Mammary epithelial cell (primary cell): ENCODE results near the gene CMTM1.

ENCODE experiments used
- CTCF ChIP-seq, 2 donors: IDR thresholded peaks in 1 of 2; conservative IDR thresholded peaks in 1 of 2; 2 replicates each; pipeline ENCODE4 v1.5.1; 2011 to 2012; ENCODE audit warnings: inconsistent platforms in 2 of 2, low read length in 2 of 2, mild to moderate bottlenecking in 2 of 2, control low read depth in 1 of 2, low read depth in 1 of 2; ENCODE audit not compliant: insufficient read depth in 1 of 2; ENCODE audit errors: extremely low read depth in 1 of 2
- EZH2 ChIP-seq: IDR thresholded peaks from 2 replicates; pipeline ENCODE4 v1.6.1; 2012; ENCODE audit warnings: low read length, inconsistent platforms, borderline replicate concordance

- no peak for TF ChIP-seq CTCF (conservative IDR thresholded peaks at IDR 0.05 in 1 of 2, IDR thresholded peaks at IDR 0.05 in 1 of 2; ENCODE audit: extremely low read depth in 1 of 2, insufficient read depth in 1 of 2, low read depth in 1 of 2, low read length in 2 of 2)
- TF ChIP-seq EZH2, result no peak
These were observed 29.7 kb upstream of the CMTM1 start for GRCh38 chr16:66536525-66536924.
